ENCODE results near the gene TWIST1.

The TWIST1 gene

DNA sequence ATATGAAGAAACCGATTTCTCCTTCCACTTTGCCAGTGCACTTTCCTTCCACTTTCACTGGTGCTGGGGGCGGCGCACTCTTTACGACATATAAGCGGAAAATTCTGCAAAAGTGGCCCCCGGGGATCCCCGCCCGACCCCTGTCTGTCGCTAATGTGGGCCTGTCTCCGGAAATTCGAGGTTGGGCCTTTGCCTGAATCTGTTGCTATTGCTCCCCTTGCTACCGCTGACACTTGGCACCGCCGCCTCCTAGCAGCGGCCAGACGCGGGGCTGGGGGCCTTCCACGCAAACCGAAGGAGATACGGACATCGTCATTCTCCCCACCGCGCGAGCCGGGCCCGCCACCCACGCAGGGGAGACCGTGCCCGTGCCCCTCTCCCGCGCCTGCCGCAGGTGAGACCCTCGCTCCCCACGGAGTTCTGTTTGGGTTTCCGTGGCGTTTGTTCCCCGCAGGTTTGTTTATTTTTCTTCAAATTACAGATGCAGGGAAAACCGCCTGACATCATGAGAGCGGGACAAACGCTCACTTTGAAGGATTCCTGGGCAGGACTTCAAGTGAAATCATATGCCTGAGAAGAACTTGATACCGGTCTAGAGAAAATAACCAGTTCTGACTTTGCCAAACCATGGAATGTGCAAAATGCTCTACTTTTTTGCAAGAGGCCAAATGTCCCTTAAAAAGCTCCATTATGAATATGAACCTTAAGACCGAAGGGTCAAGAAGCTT lies 5.0 kb downstream of the TWIST1 start:
- DNase-seq, result no peak

DNA sequence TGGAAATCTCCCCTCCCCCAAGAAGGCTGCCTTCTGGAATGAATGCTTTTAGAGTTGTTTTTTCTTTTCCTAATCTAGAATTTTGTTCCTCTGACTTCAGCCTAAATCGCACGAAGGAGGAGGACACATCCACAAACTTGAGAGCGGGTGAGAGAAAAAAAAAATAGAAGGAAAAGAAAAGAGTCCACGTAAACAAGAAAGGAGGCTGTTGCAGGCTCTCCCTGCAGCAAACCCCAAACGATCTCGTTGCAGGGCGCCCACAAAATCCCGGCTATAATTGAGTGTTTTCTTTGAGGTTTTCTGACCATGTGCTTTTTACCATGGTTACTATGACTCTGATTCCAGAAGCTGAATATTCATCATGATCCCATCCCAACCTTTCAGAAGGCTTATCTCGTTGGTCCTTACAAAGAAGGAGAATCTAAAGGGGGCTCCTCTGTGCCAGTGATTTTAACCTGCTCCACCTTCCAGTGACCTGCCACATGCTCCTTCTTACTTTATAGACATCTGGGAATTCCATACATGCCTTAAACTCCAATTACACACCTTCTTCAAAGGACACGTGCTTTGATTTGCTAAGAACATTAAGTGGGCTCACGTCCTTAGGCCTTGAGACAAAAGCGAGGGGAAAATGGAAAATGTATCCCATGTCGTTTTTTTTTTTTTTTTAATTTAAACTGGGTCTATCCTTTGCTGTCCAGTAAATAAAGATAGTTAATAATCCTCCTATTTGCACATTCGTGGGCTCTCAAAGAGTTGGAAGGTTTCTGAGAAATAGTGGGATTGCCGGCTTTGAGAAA lies 5.8 kb downstream of the TWIST1 start:
- no peak for DNase-seq

DNA sequence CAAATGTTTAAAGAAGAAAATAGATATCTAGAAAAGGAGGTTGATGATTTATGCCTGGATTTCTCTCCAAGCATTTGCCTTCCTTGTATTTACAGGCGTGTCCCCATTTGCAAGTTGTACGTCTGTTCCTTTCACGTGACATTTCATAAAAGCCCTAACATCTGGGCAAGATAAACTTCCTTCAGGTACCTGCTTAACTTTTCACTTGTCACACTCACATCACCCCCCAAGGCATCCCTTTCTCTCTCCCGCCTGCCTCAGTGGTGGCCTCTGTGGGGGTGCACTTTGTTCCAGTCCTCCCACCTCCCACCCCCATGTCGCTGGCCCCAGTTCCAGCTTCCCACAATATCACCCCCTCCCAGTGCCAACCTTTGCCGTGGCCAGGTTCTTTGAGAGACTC lies 6.7 kb downstream of the TWIST1 start:
- no peak for DNase-seq

DNA sequence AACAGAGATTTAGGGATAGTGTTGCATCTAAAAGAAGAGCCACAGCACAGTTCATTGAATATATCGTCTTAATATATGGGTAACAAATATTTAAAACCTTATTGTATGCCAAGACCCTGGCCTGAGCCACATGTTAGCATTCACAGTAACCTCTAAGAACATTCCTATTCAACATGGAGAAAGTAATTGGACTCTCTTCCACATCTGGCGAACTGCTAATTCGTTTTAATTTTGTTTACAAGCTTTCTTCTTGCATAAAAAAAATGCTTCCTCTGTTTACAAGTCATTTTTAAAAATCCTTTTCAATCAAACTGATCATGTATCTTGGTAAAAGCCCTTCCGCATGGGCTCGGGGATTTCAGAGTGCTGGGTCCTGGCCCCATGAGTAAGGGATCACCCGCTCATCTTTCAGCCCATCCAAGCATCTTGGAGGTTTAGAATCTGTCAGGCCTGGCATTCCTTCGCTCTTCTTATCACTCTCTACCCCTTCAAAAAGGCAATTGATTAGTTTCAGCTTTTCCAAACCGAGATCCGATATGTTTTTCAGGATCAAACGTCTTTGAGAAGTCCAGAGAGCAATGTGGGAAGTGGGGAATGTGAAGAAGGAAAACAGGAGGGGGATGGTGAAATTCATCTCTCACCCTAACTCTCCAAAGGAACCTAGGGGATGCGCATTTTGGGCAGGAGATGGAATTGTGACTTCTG lies 7.3 kb downstream of the TWIST1 start:
- DNase-seq, result no peak

DNA sequence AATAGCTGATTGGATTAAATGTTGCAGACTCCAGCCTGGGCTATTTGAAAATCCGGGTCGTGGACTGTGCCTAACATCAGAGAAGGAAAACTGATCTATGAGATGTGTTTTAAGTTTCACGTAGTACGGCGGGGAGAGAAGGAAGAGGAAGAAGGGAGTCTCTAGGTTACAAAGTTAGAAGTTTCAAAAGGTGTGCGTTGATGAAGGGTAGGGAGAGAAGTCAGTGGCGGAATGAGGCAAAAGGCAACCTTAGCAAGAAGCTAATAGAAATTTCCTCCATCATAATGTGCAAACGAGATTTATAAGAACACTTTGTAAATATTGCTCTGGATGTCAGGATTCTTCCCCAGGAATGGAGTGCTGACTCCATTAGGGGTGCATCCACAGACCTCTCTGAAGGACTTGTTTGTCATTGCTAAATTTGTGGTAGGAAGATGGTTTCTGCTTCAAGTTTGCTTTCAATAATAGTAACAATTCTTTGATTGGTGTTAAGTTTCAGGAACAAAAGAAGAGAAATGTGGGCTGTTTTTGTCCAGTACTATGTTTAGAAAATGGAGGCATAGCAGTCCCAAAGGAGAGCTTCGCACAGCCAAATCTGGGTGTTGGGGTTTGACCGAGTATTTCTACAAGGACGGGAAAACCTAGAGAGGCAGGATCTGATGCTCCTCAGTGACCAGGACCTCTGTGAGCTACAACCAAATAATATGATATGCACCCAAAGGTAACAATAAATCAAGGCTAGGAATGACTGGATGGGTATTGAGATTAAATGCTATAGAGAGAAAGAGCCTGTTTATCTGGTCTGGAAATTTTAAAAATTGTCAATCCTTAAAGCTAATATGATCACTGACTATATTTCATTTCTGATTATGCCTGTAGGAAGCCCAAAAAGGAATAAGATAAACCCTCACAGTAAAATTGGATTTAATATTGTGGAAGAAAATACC lies 8.2 kb downstream of the TWIST1 start:
- DNase-seq, result no peak

DNA sequence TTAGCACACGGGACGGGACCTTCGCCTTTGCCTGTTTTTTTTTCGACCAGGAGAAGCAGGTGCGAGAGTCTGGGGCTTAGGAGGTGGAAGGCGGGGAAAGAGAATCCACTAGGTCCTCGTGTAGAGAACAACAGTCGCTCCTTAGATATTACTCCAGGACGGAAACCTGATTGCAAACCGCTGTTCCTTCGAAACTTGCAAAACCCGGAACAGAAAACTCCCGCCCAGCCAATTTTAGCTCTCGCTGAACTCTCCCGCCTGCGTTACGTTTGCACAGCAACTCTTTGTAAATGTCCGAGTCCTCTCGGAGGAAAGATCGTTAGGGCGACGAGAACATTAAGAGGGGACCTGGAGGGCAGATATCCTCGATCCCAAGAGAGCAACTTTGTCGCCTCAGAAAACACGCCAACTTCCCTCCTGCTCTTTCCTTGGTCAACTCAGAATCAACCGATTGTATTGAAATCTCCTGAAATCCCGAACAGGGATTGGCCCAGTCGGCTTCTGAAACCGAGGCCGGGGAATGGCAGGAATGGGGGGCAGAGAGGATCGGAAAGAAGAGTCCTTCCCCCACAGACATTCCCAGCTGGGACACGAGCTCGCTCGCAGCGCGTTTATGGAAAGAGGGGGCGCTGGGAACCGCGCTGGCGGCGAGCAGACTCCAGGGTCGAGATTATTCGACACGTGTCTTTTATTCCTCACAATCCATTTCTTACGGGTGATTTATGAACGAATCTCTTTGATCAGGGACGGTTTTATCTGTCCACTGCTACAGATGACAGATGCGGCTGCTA lies 9.9 kb downstream of the TWIST1 start:
- no peak for DNase-seq

DNA sequence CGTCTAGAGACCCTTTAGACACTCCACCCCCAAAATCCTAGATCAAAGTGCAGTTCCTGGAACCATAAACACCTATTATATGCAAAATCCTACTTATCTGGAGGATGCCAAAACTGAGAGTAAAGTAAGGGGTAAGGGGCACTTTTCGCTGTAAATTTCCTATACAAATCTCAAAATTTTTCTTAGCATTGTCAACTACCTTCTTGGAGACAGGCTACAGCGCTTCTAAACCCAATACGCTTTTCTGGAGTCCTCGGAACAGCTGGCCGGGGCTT lies 10.4 kb downstream of the TWIST1 start:
- DNase-seq, result no peak

DNA sequence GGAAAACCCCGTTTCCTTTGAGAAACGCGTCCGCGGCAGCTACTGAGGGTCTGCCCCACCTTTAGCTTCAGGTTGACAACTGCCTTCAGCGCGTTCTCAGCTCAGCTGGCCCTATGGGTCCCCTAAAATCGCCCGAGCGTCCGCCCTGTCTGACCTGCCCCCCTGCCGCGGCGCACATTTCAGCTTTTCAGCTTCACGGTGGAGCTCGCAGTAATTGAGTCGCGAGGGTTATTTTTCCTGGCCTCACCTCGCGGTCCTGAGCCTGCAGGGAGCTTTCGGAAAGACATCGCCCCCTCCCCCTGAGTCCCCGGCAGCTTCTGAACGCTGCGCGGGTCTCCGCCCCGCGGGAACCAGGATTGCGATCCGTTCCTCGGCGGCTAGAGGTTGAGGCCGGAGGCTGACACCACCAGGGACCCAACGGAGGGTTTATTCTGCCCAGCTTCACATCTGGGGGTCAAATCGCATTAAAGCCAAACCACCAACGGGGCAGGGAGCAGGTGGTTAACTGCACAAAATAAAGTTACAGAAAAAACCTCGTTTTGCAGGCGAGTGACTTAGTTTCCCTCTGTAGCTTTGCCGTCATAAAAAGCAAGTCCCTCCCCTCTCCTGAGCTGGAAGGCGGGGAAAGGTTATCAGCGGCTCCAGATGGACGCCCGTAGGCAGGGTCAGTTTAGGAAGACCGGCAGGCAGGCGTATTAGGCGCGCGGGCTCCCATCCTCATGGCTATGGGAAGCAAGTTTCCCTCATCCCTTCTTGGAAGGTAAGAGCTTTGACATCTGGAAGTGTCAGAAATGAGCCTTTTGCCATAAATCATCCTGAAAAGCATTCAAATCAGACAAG lies 11.0 kb downstream of the TWIST1 start:
- no peak for DNase-seq

DNA sequence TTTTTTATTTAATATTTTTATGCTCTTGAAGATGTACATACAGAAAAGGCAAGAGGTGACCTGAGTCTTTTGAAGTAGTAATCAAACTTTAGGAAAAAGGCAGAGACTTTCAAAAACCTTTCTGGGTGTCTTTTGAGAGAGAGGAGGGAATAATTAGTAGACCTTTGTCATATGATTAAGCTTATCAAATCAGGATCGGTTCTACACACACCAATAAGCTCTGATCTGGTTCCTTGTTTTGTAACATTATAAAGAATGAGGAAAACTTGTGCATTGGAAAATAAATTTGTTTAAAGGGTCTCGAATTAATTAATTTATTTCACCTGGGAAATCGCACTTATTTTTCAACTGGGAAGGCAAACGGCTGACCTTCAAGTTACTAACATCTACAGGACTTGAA lies 11.9 kb downstream of the TWIST1 start:
- DNase-seq, result no peak

DNA sequence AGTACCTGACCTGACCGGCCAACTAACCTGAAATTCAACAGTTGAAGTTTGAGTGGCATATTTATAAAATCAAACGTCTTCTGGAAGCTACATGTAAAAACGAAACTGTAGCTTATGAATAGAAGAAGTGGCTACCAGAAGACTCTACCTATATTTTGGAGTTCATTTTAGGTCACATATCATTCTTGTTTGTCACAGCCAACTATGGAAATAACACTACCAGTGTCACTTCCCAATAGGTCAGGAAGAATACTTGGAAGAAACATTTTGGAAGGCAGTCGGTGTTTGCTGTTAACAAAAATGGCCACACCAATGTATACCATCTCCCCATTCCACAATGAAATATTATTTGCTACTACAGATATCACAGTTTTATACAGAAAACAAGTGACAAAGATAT lies 12.6 kb downstream of the TWIST1 start:
- DNase-seq, result no peak

DNA sequence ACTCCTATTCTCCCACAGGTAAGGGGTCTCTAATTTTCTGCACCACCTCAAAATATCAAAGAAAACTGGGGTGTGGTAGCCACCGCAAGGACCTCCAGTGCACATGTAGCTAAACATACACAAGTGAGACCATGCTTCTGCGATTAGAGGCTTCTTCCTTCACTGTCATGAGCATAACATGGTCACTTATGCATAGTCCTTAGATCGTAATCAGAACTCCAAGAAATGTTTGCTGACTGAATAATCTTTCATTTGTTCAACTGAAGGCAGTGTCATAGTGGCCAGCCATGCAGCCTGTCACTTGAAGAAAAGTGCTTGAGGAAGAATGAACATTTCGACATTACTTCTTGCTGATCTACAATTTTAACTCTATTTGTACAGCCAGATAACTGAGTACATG lies 14.6 kb downstream of the TWIST1 start:
- DNase-seq, result no peak

DNA sequence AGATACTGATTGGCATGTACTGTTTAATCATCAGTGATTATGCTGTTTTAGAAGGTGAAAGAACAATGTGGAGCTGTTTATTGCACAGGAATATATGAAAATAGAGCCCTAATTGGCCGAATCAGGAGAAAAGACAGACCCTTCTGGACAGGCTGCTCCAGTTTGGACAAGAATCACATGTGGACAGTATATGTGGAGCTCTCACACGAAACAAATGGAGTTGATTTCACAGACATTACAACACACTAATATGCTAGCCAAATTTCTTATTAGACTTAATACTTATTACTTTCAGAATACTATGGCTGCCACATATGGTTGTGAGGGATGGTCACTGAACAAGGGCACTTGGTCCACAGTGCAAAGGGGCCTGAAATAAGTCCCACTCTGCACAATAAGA lies 15.5 kb downstream of the TWIST1 start:
- no peak for DNase-seq

DNA sequence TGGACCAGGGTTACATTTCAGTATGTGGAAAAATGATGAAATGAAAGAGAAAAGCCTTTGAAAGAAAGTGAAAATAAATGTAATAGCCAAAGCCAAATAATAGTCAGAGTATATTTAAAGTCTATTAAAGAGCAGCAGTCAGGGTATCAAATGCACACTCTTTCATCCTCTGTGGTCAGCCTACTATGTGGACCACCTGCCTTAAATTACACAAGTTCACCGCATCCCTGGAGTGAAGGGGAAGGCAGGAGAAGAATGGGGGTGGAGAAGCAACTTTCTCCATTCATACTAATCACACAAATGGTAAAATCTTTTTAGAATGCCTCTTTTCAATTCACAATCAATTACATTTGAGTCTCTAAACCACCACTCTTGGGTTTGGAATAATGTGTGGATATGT lies 16.0 kb downstream of the TWIST1 start:
- DNase-seq, result no peak

DNA sequence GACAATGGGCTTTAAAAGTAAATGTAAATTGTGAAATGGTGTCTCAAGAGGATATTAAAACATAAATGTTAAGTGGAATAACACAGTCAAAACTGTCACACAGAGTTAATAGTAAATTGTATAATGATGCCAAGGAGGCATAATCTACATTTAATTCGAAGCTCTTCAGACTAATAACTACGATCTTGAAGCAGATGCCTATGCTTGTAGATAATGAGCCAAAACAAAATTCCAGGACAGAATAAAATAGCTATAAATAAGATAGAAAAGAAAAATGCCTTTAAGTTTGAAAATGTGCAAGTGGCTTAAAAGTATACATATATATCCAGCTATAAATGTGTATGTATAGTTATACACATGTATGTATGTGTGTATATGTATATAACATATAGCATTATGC lies 17.5 kb downstream of the TWIST1 start:
- no peak for DNase-seq

DNA sequence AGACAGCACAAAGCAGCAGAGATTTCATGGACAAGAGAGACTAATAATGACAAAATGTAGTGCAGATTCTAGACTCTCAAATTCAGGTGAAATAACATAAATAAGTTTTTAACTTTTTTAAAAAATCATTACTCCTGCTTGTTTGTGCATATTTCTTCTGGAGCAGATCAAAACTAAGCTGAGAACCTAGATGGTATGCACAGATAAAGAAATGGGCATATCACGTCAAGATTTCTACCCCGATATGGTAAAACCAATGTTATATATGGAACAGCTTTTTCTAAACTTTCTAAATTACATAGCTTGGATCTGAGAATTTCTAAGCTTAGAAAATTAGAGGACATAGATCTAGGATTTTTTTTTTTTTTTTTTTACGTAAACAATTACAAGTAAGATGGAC lies 18.2 kb downstream of the TWIST1 start:
- no peak for DNase-seq

DNA sequence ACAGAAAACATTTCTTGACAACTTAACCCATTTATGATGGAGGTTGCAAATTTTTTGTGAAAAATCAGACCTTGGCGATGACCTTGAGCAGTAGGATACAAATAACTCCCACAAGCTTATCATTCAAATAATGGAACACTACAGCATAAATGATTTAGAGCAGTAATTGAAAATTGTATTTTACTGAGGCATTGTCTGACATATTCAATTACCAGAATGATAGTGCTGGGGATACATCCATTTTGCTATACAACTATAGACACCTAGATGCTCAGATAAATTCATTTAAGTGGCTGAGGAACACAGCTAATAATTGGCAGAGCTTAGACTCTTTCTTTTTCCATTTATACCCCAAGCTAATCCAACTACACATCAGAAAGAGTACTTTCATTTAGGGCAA lies 18.9 kb downstream of the TWIST1 start:
- no peak for DNase-seq

DNA sequence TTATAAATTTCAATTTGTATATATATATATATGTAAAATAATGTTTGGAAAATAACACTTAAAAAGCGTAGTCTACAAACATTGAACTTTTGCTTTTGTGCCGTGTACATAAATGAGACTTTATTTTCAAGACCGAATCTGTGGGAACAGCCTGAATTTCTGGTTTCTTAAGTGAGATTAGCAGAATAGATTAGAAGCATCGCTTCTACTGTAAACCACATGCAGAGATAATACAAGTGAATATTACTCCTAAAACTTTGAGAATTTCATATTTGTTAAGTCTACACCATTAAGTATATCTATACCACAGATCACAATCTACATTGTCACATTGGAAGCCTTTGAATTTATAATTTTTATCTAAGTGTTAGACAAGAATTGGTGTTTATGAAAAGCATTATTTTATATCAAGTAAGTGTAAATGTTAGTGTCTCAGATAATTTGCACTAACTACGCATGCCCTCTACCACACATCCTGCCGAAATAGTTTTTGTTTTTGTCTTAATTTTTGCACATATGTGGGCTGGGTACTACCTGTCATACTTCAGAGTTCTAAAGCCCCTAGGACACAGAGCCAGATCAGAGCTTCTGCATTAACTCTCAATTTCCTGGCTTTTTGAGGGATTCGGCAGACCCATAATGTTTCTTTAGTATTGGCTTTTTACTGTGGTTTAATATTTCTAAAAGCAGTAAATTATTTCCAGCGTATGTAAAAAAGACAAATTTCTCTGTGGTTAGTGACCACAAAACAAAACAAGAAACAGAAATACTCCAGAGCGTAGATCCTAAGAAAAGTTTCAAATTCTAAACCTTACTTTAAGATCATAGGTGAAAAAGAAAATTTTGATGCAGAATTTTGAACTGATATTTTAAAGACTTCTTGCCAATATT lies 20.0 kb downstream of the TWIST1 start:
- no peak for DNase-seq

DNA sequence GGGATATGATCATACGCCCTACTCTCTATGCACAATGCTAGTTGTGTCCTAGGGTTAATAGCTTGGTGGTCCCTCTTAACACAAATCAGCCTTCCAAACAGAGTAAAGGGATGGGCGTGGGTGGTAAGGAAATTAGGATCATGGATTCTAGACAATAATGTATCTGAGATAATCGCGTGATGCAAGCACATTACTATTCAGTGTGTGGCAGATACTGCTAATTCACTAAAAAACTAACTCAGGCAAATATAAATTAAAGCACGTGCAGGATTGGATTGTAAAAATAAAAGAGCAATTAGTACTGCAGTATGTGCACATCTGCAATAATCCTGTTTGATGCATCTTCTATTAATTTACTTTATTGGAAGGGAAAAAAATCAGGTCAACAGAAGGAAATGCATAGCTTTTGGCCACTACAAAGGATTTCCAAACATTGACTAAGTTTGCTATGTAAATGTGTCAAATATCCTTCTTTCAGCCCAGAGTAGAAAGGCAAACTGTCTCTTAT lies 22.0 kb downstream of the TWIST1 start:
- no peak for DNase-seq

DNA sequence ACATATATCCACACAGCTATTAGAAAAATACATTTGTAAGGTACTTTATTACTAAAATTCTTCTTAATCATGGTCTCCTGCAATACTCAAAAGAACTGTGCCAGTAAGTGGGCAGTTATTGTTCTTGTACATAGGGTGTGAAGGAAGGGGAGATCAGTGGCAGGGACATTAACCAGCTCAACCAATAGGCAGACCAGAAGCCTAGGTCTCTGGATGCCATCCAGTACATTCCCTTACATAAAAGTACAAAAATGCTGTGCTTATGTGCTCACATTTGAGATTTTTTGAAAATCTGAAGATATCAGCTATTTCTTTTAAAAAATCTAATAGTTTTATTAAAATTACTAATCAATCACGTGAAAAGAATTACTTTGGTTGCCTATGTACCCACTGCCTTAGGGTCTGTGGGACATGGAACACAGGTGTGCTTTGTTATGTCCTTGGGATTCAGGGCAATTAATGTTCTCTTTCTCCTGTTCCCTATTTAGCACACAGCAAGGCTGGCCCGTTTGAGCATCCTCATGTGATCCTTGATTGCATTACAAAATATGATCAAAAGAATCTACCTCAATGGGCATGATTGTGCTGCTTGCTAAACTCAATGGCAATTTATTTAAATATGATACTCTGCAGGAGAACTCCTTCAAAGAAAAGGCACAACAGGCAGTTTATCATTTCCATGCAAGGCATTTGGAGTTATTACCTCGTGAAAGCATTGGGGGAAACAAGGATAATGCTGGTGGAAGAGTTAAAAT lies 22.7 kb downstream of the TWIST1 start:
- no peak for DNase-seq
